Smooth muscle cell (in vitro differentiated cells): Measurements from ENCODE around the gene PIGQ. TPM values are rescaled to one million over a fixed set of nuclear protein-coding genes. Genes with fewer than 3 reads are reported as not detected.

Source experiments
- DNase-seq: peaks from one replicate; lab custom pipeline; 2025; ENCODE audit not compliant: unreplicated experiment; lab: John Stamatoyannopoulos, UW
- H2AFZ ChIP-seq: fragments of 200-600 bp; sonication (generic); 2 replicates; pipeline ENCODE4 v1.6.0; 2016; ENCODE audit warnings: antibody characterized with exemption, low read depth, mild to moderate bottlenecking
- H3F3A ChIP-seq: fragments of 200-600 bp; sonication (generic); 2 replicates; pipeline ENCODE4 v1.6.0; 2017; ENCODE audit warnings: antibody characterized with exemption, low read depth
- H3K27ac ChIP-seq: fragments of 200-600 bp; sonication (generic); 2 replicates; pipeline ENCODE4 v1.5.1; 2016; ENCODE audit warnings: low read depth, mild to moderate bottlenecking
- H3K27me3 ChIP-seq: fragments of 200-600 bp; sonication (generic); 2 replicates; pipeline ENCODE4 v1.6.1; 2016; ENCODE audit warnings: low read depth, mild to moderate bottlenecking
- H3K36me3 ChIP-seq: fragments of 200-600 bp; sonication (generic); 2 replicates; pipeline ENCODE4 v1.5.1; 2016; ENCODE audit warnings: low read depth
- H3K4me1 ChIP-seq: fragments of 200-600 bp; sonication (generic); 2 replicates; pipeline ENCODE4 v1.5.1; 2016; ENCODE audit warnings: low read depth
- H3K4me2 ChIP-seq: fragments of 200-600 bp; sonication (generic); 2 replicates; pipeline ENCODE4 v1.6.0; 2016; ENCODE audit warnings: mild to moderate bottlenecking
- H3K4me3 ChIP-seq: fragments of 200-600 bp; sonication (generic); 2 replicates; pipeline ENCODE4 v1.5.1; 2016; ENCODE audit warnings: mild to moderate bottlenecking
- H3K79me2 ChIP-seq: fragments of 200-600 bp; sonication (generic); 2 replicates; pipeline ENCODE4 v1.6.0; 2016; ENCODE audit warnings: low read depth, mild to moderate bottlenecking
- H3K9ac ChIP-seq: fragments of 200-600 bp; sonication (generic); 2 replicates; pipeline ENCODE4 v1.6.0; 2016; ENCODE audit warnings: low read depth
- H3K9me3 ChIP-seq: fragments of 200-600 bp; sonication (generic); replicated peaks from 2 replicates; pipeline ENCODE4 v1.5.1; 2016; ENCODE audit warnings: low read depth
- H4K20me1 ChIP-seq: fragments of 200-600 bp; sonication (generic); 2 replicates; pipeline ENCODE4 v1.6.0; 2016; ENCODE audit warnings: low read depth
- WGBS: methylation state at CpG from one replicate; pipeline ENCODE4 v1.1.7; 2016; ENCODE audit warnings: low lambda C conversion rate; 5-methylcytosine and 5-hydroxymethylcytosine counted together
- polyA plus RNA-seq: library from polyadenylated mRNA; unstranded; fragments of >200 nt; fragmentation: Nextera tagmentation; extraction: Ambion mirVana; gene quantifications from 2 replicates; pipeline ENCODE4 v1.2.1, GENCODE V29; 2016
- total RNA-seq: library from RNA; depleted of rRNA; stranded (reverse); fragments of >200 nt; gene quantifications from 2 replicates; pipeline ENCODE4 v1.2.3, GENCODE V29; 2014
- TF ChIP-seq, protein P1 (sequence below): fragments of 200-600 bp; sonication (generic); IDR thresholded peaks from 2 replicates; pipeline ENCODE4 v1.5.1; 2017; ENCODE audit warnings: borderline replicate concordance, mild to moderate bottlenecking, antibody characterized with exemption; ENCODE audit not compliant: insufficient read depth, poor library complexity, severe bottlenecking

The PIGQ gene
- total and polyA plus RNA-seq, 2 experiments from 2014 or later = 21.0 to 45.7 TPM

DNA sequence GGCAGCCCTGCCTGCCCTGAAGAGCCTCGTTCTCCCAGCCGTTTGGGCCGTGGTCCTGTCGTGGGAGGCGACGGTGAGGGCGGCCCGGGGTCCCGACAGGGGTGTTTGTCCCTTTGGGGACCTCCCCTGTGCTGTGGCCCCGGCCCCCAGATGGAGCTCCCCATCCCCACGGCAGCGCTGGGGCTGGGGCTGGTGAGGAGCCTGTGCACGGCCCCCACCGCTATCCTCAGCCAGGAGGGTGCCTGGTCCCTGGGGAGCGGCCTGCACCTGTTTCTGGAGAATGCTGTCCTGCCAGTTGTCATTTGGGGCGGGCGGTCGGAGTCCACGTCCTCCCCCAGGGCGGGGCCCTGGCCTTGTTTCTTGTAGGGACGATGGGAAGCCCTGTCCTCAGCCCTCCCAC lies 35.6 kb upstream of the PIGQ start:
- Histone ChIP-seq H3K4me2 (no peak overlapping the region), H4K20me1 (peaks cover 97% of the 10 kb centered on the region), H3K36me3 (no peaks in the 10 kb centered on the region), H3K27ac (no peak overlapping the region), H2AFZ (no peak overlapping the region), H3K4me3 (no peak overlapping the region), H3K9me3 (no peaks in the 10 kb centered on the region), H3K9ac (no peak overlapping the region), H3F3A (no peaks in the 10 kb centered on the region), H3K79me2 (peaks cover 79% of the 10 kb centered on the region), H3K4me1 (peaks cover 6% of the 10 kb centered on the region), H3K27me3 (no peaks in the 10 kb centered on the region)
- TF ChIP-seq, protein P1, sequence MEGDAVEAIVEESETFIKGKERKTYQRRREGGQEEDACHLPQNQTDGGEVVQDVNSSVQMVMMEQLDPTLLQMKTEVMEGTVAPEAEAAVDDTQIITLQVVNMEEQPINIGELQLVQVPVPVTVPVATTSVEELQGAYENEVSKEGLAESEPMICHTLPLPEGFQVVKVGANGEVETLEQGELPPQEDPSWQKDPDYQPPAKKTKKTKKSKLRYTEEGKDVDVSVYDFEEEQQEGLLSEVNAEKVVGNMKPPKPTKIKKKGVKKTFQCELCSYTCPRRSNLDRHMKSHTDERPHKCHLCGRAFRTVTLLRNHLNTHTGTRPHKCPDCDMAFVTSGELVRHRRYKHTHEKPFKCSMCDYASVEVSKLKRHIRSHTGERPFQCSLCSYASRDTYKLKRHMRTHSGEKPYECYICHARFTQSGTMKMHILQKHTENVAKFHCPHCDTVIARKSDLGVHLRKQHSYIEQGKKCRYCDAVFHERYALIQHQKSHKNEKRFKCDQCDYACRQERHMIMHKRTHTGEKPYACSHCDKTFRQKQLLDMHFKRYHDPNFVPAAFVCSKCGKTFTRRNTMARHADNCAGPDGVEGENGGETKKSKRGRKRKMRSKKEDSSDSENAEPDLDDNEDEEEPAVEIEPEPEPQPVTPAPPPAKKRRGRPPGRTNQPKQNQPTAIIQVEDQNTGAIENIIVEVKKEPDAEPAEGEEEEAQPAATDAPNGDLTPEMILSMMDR = no peak
- DNase-seq = no peak
- WGBS = 94% methylated on average over 11 of the region's 21 CpGs

DNA sequence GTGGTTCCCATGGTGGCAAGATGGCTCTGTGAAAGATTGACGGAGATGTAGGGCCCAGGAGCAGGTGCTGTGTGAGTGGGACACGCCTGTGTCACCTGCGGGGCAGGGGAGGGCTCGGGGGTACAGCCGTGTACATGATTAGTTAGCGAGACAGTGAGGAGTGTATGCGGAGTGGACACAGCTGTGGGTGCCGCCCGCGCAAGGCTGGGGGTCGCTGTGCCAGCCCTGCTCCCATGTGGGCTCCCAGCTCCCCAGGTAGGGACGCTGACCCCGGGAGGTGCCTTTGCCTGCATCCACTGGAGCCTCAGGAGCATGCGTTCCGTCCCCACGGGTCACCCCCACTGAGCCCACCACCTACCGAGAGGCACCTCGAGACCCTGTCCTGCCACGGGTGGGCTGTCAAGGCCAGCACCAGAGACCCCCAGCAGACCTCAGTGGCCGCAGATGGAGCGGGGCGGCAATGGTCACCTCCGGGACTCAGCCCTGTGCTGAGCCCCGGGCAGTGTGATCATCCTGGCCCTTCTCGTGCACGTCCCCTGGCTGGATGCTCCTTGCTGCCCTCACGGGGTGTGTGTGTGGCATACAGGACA lies 34.8 kb upstream of the PIGQ start:
- Histone ChIP-seq H3K27ac (no peak overlapping the region), H3K9ac (no peak overlapping the region), H3K27me3 (no peaks in the 10 kb centered on the region), H3K4me1 (no peaks in the 10 kb centered on the region), H2AFZ (no peak overlapping the region), H3F3A (no peaks in the 10 kb centered on the region), H3K4me2 (no peak overlapping the region), H4K20me1 (peaks cover 97% of the 10 kb centered on the region), H3K4me3 (no peak overlapping the region), H3K9me3 (no peaks in the 10 kb centered on the region), H3K79me2 (peaks cover 79% of the 10 kb centered on the region), H3K36me3 (no peaks in the 10 kb centered on the region)
- DNase-seq = no peak
- TF ChIP-seq, protein P1 = no peak
- WGBS = 91% methylated on average over 16 of the region's 27 CpGs

DNA sequence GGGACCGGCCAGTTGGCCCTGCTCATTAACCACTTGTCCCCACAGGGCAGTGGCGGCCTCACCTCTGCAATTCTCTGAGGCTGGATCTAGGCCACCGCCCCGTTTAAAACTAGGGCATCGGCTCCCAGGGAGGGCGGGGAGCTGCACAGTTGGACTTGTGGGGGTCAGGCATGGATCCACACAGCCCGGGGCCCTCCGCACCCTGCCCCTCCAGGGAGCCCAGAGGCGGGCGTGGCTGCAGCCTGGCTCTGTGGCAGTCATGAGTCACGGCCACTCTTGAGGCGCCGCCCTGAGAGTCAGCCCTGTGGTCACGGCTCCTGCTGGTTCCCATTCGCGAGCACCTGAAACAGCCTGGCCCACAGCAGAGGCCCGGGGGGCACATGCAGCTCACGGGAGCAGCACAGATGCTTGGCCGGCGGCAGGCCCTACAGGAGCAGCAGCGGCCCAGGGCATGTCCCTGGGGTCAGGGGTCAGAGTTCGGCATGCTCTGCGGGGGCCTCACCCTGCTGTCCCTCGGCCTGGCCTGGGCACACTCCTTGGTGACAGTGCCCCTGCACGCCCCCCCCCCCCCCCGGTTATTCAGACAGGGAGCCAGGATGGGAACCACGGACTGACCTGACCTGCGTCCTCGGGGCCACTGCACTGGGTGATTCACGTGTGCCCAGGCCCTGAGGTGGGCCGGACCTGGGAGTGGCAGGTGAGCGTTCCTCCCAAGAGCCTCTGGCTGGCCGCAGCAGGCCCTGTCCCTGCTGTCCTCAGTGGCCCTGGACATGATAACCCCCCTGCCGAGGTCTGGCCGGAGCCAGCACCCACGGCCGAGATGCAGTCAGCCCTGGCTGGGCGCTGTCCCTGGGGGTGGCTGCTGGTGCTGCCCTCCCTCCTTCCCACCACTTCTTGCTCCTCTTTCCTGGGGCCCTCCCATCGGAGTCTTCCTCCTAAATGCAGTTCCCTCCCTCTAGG lies 34.0 kb upstream of the PIGQ start:
- H4K20me1 ChIP-seq = peaks cover 97% of the 10 kb centered on the region
- TF ChIP-seq, protein P1 = no peak
- H3K9ac ChIP-seq = no peak overlapping the region
- no peaks in the 10 kb centered on the region for H3K9me3 ChIP-seq
- no peaks in the 10 kb centered on the region for H3K27me3 ChIP-seq
- no peaks in the 10 kb centered on the region for H3K4me1 ChIP-seq
- no peak overlapping the region for H3K27ac ChIP-seq
- no peak overlapping the region for H3K4me2 ChIP-seq
- H3K4me3 ChIP-seq = no peak overlapping the region
- H3K36me3 ChIP-seq = no peaks in the 10 kb centered on the region
- 83% methylated on average over 38 of the region's 39 CpGs for WGBS
- H2AFZ ChIP-seq = no peak overlapping the region
- DNase-seq = no peak
- H3K79me2 ChIP-seq = peaks cover 74% of the 10 kb centered on the region
- H3F3A ChIP-seq = no peaks in the 10 kb centered on the region
